NT2/D1 (cell line): ENCODE measurements around the gene LIMS1.
"Not testable (repeated sequence)": the region's sequence is repeated elsewhere in the genome, so short reads cannot be mapped to it uniquely, and the experiment has no call there.

Experiments
- SUZ12 ChIP-seq: IDR thresholded peaks from 2 replicates; pipeline ENCODE4 v1.6.1; 2011; ENCODE audit not compliant: insufficient read length, insufficient read depth; ENCODE audit errors: extremely low read depth
- YY1 ChIP-seq: IDR thresholded peaks from 2 replicates; pipeline ENCODE4 v1.6.1; 2011; ENCODE audit not compliant: insufficient read length, insufficient read depth

- TF ChIP-seq YY1, SUZ12: not testable (repeated sequence)
Observed at GRCh38 chr2:108653849-108654248, 119.6 kb downstream of the LIMS1 start.
